Left colon (tissue), 2 donors: ENCODE measurements around the gene MANBA. TPM values are rescaled to one million over a fixed set of nuclear protein-coding genes. Genes with fewer than 3 reads are reported as not detected.
"Not testable (repeated sequence)": the region's sequence is repeated elsewhere in the genome, so short reads cannot be mapped to it uniquely, and the experiment has no call there.

ENCODE experiments used
- ATAC-seq: fragments of 200-7000 bp; cut with Tn5 transposase; one replicate; pipeline ENCODE4 v1.9.1; 2020; ENCODE audit warnings: mild to moderate bottlenecking, moderate library complexity
- DNase-seq, 2 donors: peaks; one replicate each; pipeline ENCODE4 v3.0.0-alpha.2; 2020
- intact Hi-C, 2 donors: fragments of 100-400 bp; cut with DNase I in 1 of 2; cut with micrococcal nuclease in 1 of 2; formaldehyde crosslinking; loops; one replicate each; pipeline versions ENCODE4 v1.11.2 to v1.14.0; 2022; cut with DNase I, micrococcal nuclease
- total RNA-seq, 2 donors: library from RNA; stranded (reverse); fragmentation: NEBNext Ultra II Directional; extraction: Animal tissue kit (Norgen Biotek cat#: 25700); gene quantifications; one replicate each; pipeline ENCODE4 v1.2.1, GENCODE V29; 2021
- donor health status: DM: no; HTN: no; CAD: no.
- donor health status: DM: yes; HTN: yes; CAD: no.

Gene MANBA
- total RNA-seq, 2 donors from 2014 or later, result 15.8 to 21.1 TPM

- no peak for ATAC-seq
- intact Hi-C loops, result no loop called here
- DNase-seq, result no peak
Observed at GRCh38 chr4:102774254-102774653, 13.5 kb upstream of the MANBA start.

GRCh38 chr4:102772738-102773340 is 12.1 kb upstream of the MANBA start:
- intact Hi-C loops, result no loop called here
- DNase-seq, result no peak
- ATAC-seq, result peak; percentile 30

- DNase-seq (no peak), ATAC-seq (no peak)
- intact Hi-C loops, result loop anchor here in 1 of 2 donors (10.0 kb wide), 1 partner anchor 50 kb away; no protein-coding TSS in a partner anchor
Observed at GRCh38 chr4:102764901-102765300, 4.1 kb upstream of the MANBA start.

- DNase-seq (no peak), ATAC-seq (no peak)
- intact Hi-C loops, result loop anchor here in 1 of 2 donors (10.0 kb wide), 1 partner anchor 53 kb away; no protein-coding TSS in a partner anchor
Observed at GRCh38 chr4:102761906-102762305, 1.1 kb upstream of the MANBA start.

GRCh38 chr4:102761296-102761701 is 531 bp upstream of the MANBA start:
- DNase-seq (no peak), ATAC-seq (peak; percentile 20)
- intact Hi-C loops, result loop anchor here in 1 of 2 donors (10.0 kb wide), 1 partner anchor 54 kb away; no protein-coding TSS in a partner anchor

GRCh38 chr4:102759831-102760644 is 730 bp downstream of the MANBA start:
- DNase-seq, result peak; percentile 37 to 47
- intact Hi-C loops, result loop anchor here in 1 of 2 donors (10.0 kb wide), 1 partner anchor 55 kb away; no protein-coding TSS in a partner anchor
- peak; percentile 48 for ATAC-seq

GRCh38 chr4:102758241-102759160 is 2.3 kb downstream of the MANBA start:
- ATAC-seq (no peak), DNase-seq (no peak)
- intact Hi-C loops, result no loop called here

GRCh38 chr4:102757681-102758080 is 3.1 kb downstream of the MANBA start:
- ATAC-seq, result no peak
- intact Hi-C loops, result no loop called here
- no peak for DNase-seq

- intact Hi-C loops, result no loop called here
- no peak for DNase-seq
Observed at GRCh38 chr4:102754044-102754443, 6.7 kb downstream of the MANBA start.

GRCh38 chr4:102751941-102752340 is 8.8 kb downstream of the MANBA start:
- intact Hi-C loops, result no loop called here
- DNase-seq (no peak), ATAC-seq (no peak)

More at GRCh38 chr4:102754044-102754443, 6.7 kb downstream of the MANBA start:
- no peak for ATAC-seq

- DNase-seq, ATAC-seq, intact Hi-C loops: not testable (repeated sequence)
Observed at GRCh38 chr4:102743352-102743751, 17.4 kb downstream of the MANBA start.

GRCh38 chr4:102738802-102739201 is 22.0 kb downstream of the MANBA start:
- ATAC-seq, DNase-seq, intact Hi-C loops: not testable (repeated sequence)

- DNase-seq (no peak), ATAC-seq (peak; percentile 52)
Observed at GRCh38 chr4:102736636-102737549, 23.9 kb downstream of the MANBA start.

GRCh38 chr4:102735582-102735981 is 25.2 kb downstream of the MANBA start:
- intact Hi-C loops, result no loop called here
- DNase-seq, result no peak
- no peak for ATAC-seq

More at GRCh38 chr4:102736636-102737549, 23.9 kb downstream of the MANBA start:
- intact Hi-C loops, result no loop called here

GRCh38 chr4:102734591-102735385 is 26.0 kb downstream of the MANBA start:
- intact Hi-C loops, result no loop called here
- ATAC-seq (peak; percentile 19), DNase-seq (no peak)

GRCh38 chr4:102734116-102734515 is 26.7 kb downstream of the MANBA start:
- ATAC-seq (no peak), DNase-seq (no peak)
- intact Hi-C loops, result no loop called here

- intact Hi-C loops, result no loop called here
- DNase-seq (no peak), ATAC-seq (no peak)
Observed at GRCh38 chr4:102733084-102733483, 27.7 kb downstream of the MANBA start.
